Transverse colon (tissue), 4 donors: Measurements from ENCODE around the gene MFN1. TPM values are rescaled to one million over a fixed set of nuclear protein-coding genes. Genes with fewer than 3 reads are reported as not detected.

ENCODE experiments used
- DNase-seq: peaks from one replicate; pipeline ENCODE4 v3.0.0-alpha.2; 2019
- H3K27ac ChIP-seq, 4 donors: fragments of 200-600 bp; sonication (generic); 2 replicates each; pipeline ENCODE4 v1.5.1; 2016 to 2018; ENCODE audit warnings: inconsistent platforms in 4 of 4
- H3K27me3 ChIP-seq: fragments of 200-600 bp; sonication (generic); 2 replicates; pipeline ENCODE4 v1.5.1; 2017; ENCODE audit warnings: inconsistent platforms
- H3K36me3 ChIP-seq, 4 donors: fragments of 200-600 bp; sonication (generic); 2 replicates each; pipeline ENCODE4 v1.5.1; 2017 to 2019; ENCODE audit warnings: inconsistent platforms in 4 of 4
- H3K4me1 ChIP-seq, 4 donors: fragments of 200-600 bp; sonication (generic); 2 replicates each; pipeline ENCODE4 v1.5.1; 2017 to 2020; ENCODE audit warnings: inconsistent platforms in 4 of 4
- H3K4me3 ChIP-seq, 4 donors: fragments of 200-600 bp; sonication (generic); 1 replicate in 1 of 4; 2 replicates in 3 of 4; pipeline versions ENCODE4 v1.5.1 to v1.6.1; 2017 to 2019; ENCODE audit warnings: inconsistent platforms in 4 of 4
- H3K9me3 ChIP-seq, 2 donors: fragments of 200-600 bp; sonication (generic); 2 replicates each; pipeline ENCODE4 v1.5.1; 2017 to 2019; ENCODE audit warnings: inconsistent platforms in 2 of 2
- EP300 ChIP-seq: sonication (generic); formaldehyde crosslinking; IDR thresholded peaks from one replicate; pipeline ENCODE4 v1.6.1; 2017; ENCODE audit warnings: antibody characterized with exemption, low read depth
- POLR2A ChIP-seq: fragments of 450-650 bp; IDR thresholded peaks from one replicate; pipeline ENCODE4 v1.6.1; 2016; ENCODE audit warnings: antibody characterized with exemption, mild to moderate bottlenecking, moderate library complexity
- POLR2AphosphoS5 ChIP-seq, 3 donors: sonication (generic); formaldehyde crosslinking; IDR thresholded peaks; one replicate each; pipeline ENCODE4 v1.6.1; 2016; ENCODE audit warnings: antibody characterized with exemption in 3 of 3
- WGBS, 2 donors: methylation state at CpG; one replicate each; pipeline ENCODE4 v1.1.5; 2018; ENCODE audit warnings: low coverage in 1 of 2; 5-methylcytosine and 5-hydroxymethylcytosine counted together
- in situ Hi-C, 4 donors: fragments of 200-750 bp; cut with MboI; loops; one replicate each; pipeline versions ENCODE4 v1.15.0 to v1.15.1; 2017; ENCODE audit warnings: low sequenced_read_pairs in 3 of 4, low pct_ligation_motif_present in 1 of 4, low pct_unique_long_range_greater_than_20kb in 1 of 4
- intact Hi-C: fragments of 100-400 bp; cut with DNase I; formaldehyde crosslinking; loops from one replicate; pipeline ENCODE4 v1.15.1; 2023; ENCODE audit warnings: low total_unique reads
- total RNA-seq, 4 donors: library from RNA; depleted of rRNA; stranded (reverse); fragments of >200 nt; gene quantifications; one replicate each; pipeline ENCODE4 v1.1.0, GENCODE V29; 2016
- TF ChIP-seq, protein P1 (sequence below), 5 experiments: fragments of 200-600 bp in 3 of 5; fragments of 450-650 bp in 2 of 5; sonication (generic) in 3 of 5; IDR thresholded peaks; 1 replicate in 2 of 5; 2 replicates in 3 of 5; pipeline ENCODE4 v1.5.1; 2016 to 2017; ENCODE audit warnings: antibody characterized with exemption in 5 of 5, inconsistent platforms in 3 of 5, mild to moderate bottlenecking in 2 of 5, moderate library complexity in 1 of 5

MFN1 gene
- total RNA-seq, 4 donors from 2014 or later = 46.8 to 69.4 (median 62.6) TPM

DNA sequence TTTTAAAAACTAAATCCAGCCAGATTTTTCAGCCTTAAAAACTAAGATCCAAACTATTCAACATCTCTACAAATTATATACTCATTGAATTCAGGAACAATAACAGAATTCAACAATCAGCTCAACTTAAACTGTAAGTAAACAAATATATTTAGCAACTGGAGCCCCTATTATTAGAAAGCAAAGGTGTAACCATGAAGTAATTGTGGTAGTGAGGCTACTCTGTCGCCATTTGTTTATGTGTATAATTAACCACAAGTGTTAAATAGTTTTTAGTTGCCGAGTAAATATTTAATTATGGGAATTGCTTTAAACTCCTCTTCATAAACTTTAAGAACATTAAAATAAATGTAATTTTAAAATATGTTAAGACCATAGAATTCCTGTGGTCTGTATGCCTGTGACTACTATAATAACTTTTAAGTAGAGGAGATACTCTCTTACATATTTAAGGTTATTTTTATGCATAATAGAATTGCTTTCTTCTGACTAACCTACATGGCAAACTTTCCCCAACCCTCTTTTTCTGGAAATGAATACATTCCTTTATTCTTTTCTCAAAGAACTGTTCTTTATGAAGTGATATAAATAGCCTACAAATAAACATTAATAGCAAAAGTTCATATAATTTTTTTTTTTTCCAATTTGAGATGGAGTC, 51.2 kb downstream of the MFN1 start:
- no peak for DNase-seq
- TF ChIP-seq EP300 = no peak
- TF ChIP-seq POLR2A = no peak
- TF ChIP-seq, protein P1, sequence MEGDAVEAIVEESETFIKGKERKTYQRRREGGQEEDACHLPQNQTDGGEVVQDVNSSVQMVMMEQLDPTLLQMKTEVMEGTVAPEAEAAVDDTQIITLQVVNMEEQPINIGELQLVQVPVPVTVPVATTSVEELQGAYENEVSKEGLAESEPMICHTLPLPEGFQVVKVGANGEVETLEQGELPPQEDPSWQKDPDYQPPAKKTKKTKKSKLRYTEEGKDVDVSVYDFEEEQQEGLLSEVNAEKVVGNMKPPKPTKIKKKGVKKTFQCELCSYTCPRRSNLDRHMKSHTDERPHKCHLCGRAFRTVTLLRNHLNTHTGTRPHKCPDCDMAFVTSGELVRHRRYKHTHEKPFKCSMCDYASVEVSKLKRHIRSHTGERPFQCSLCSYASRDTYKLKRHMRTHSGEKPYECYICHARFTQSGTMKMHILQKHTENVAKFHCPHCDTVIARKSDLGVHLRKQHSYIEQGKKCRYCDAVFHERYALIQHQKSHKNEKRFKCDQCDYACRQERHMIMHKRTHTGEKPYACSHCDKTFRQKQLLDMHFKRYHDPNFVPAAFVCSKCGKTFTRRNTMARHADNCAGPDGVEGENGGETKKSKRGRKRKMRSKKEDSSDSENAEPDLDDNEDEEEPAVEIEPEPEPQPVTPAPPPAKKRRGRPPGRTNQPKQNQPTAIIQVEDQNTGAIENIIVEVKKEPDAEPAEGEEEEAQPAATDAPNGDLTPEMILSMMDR (IDR thresholded peaks at IDR 0.05) = no peak
- TF ChIP-seq POLR2AphosphoS5 (IDR thresholded peaks at IDR 0.05) = no peak
- intact Hi-C loops = no loop called here
- in situ Hi-C loops = no loop called here
- 79 to 91% methylated on average over 2 of the region's 2 CpGs for WGBS, 2 donors
- H3K9me3 ChIP-seq = no peaks in the 10 kb centered on the region
- no peaks in the 10 kb centered on the region for H3K27me3 ChIP-seq
- H3K27ac ChIP-seq = no peak overlapping the region
- H3K4me1 ChIP-seq = no peaks in the 10 kb centered on the region
- peaks cover 0 to 12% (median 2%) of the 10 kb centered on the region in 4 donors for H3K36me3 ChIP-seq
- no peak overlapping the region for H3K4me3 ChIP-seq

DNA sequence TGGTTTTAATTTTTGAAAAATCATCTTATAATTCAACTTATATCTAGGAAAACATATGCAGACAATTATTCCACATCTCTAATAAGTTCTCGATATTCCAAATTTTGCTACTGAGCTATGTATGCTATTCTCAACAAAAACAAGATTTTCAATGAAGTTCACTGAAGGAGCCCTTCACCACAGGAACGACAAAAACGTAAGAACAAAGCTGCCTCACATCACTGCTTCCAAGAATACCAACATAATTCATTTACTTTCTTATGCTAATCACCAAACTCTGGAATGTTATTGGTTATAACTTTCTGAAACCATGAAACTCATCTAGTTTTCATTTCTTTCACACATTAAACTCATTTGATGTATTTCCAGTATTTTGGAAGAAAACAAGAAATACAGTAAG, 54.1 kb downstream of the MFN1 start:
- Histone ChIP-seq H3K36me3 (peaks cover 0 to 14% (median 0%) of the 10 kb centered on the region in 4 donors), H3K27ac (no peak overlapping the region), H3K9me3 (no peaks in the 10 kb centered on the region), H3K4me3 (no peak overlapping the region), H3K27me3 (no peaks in the 10 kb centered on the region), H3K4me1 (no peaks in the 10 kb centered on the region)
- WGBS, 2 donors = 93 to 96% methylated on average over 3 of the region's 3 CpGs
- intact Hi-C loops = no loop called here
- in situ Hi-C loops = loop anchor here in 1 of 4 donors (25.0 kb wide), 1 partner anchor 161 kb away; the partner anchor contains the start of gene ACTL6A
- no peak for DNase-seq
- no peak for TF ChIP-seq EP300
- no peak for TF ChIP-seq POLR2A
- no peak for TF ChIP-seq POLR2AphosphoS5 (IDR thresholded peaks at IDR 0.05)
- TF ChIP-seq, protein P1 (IDR thresholded peaks at IDR 0.05) = no peak

DNA sequence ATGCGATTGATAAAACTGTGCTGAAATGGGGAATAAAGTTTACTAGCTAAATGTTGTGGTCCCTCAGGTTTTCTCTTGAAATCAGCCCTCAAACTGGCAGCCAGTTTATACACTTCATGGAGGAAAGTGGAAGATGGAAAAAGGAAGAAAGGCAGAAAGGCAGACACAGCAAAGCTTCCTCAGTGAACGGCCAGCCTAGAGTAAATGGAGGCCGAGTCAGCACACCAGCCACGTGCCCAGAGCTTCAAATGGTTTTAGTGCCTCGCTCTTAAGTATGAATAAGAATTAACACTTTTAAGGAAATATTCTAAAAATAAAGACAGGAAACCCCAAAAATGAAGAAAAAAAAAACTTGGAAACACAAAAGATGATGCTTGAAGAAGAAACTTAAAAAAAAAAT, 55.5 kb downstream of the MFN1 start:
- DNase-seq = no peak
- Histone ChIP-seq H3K27ac (no peak overlapping the region), H3K36me3 (peaks cover 0 to 10% (median 0%) of the 10 kb centered on the region in 4 donors), H3K27me3 (no peaks in the 10 kb centered on the region), H3K4me3 (no peak overlapping the region), H3K4me1 (no peaks in the 10 kb centered on the region), H3K9me3 (no peaks in the 10 kb centered on the region)
- TF ChIP-seq, protein P1 (IDR thresholded peaks at IDR 0.05) = no peak
- TF ChIP-seq POLR2A = no peak
- TF ChIP-seq POLR2AphosphoS5 (IDR thresholded peaks at IDR 0.05) = no peak
- TF ChIP-seq EP300 = no peak
- in situ Hi-C loops (loop anchor here in 1 of 4 donors (25.0 kb wide), 1 partner anchor 159 kb away; the partner anchor contains the start of gene ACTL6A), intact Hi-C loops (no loop called here)
- 73 to 78% methylated on average over 5 of the region's 5 CpGs for WGBS, 2 donors

DNA sequence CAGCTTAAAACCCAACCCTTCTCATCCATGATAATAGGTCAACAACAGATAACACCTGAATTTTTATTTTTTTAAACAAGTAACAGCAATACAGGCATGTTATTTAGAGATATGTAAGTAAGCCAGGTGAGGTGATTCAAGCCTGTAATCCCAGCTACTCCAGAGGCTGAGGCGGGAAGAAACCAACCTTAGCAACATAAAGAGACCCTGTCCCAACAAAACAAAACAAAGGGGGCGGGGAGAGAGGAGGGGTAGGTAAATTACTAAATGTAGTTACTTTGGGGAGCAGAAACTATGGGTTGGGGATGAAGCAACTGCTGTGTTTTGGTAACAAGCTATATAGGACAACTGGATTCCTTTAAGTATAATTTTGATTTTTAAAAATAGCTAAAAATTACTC, 56.8 kb downstream of the MFN1 start:
- in situ Hi-C loops (loop anchor here in 1 of 4 donors (25.0 kb wide), 1 partner anchor 158 kb away; the partner anchor contains the start of gene ACTL6A), intact Hi-C loops (no loop called here)
- TF ChIP-seq EP300 (no peak), POLR2AphosphoS5 (IDR thresholded peaks at IDR 0.05) (no peak), POLR2A (no peak)
- TF ChIP-seq, protein P1 (IDR thresholded peaks at IDR 0.05) = no peak
- no peak for DNase-seq
- H3K36me3 ChIP-seq = peaks cover 0 to 10% (median 0%) of the 10 kb centered on the region in 4 donors
- H3K27ac ChIP-seq = no peak overlapping the region
- no peaks in the 10 kb centered on the region for H3K9me3 ChIP-seq
- no peaks in the 10 kb centered on the region for H3K4me1 ChIP-seq
- 99% methylated on average over 2 of the region's 2 CpGs; no CpG with 5 or more reads in 1 of the 2 donors for WGBS, 2 donors
- H3K27me3 ChIP-seq = no peaks in the 10 kb centered on the region
- no peak overlapping the region for H3K4me3 ChIP-seq
